GM19372 (cell line): ENCODE results near the gene PGP.
A peak's percentile ranks its signal among the peaks of the same experiment; 100 is the strongest.

ENCODE experiments used
- ATAC-seq: cut with Tn5 transposase; IDR thresholded peaks from one replicate; pipeline ENCODE4 v1.9.1; 2021; ENCODE audit warnings: mild to moderate bottlenecking, low read depth, moderate library complexity; ENCODE audit not compliant: unreplicated experiment

Gene PGP

DNA sequence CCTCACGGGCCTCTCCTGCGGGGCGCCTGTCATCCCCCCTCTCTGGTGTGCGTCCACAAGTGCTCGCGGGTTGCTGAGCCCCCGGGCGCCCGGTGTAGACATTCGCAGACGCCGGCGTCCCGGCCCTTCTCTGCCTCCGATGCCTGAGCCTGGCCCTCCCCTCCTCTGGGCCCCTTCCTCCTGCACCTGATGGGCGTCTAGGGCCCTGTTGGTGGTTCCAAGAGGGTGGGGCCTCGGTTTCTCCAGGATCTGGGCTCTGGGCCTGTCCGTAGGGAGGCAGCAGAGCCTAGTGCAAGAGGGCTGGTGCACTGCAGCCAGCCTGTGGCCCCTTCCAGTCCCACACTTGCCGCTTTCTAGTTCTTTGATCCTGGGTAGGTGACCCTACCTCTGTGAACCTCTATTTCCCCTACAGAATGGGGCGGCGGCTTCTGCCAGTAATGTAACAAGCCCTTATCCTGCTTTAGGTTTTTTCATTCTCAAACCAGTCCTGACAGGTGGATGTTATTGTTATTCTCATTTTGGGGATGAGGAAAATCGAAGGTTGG is 9.4 kb upstream of the PGP start:
- ATAC-seq, result peak; percentile 16

DNA sequence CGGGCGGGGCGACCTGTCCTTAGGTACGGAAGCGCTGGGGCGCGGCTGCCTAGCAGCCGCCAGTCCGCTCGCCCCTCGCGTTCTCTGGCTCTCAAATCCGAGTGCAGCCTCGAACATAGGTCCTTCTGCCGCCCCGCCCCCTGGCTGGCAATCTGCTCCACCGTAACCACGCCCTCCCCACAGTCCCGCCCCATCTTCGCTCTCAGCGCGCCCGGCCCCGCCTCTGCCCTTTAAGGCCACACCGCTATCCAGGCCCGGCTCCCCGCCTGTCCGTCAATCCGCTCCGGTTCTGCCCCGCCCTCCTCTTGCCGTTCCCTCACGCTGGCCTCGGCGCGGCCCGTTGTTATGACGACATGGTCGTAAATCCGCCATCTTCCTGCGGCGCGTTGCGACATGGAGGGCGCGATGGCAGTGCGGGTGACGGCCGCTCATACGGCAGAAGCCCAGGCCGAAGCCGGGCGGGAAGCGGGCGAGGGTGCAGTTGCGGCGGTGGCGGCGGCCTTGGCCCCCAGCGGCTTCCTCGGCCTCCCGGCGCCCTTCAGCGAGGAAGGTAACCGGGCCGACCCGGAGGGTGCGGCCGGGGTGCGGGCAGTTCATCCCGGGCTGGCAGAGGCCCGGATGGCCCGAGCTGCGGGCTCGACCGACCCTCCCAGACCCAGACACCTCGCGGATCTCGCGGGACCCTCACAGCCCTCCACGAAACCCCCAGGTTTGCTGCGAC is 8.7 kb upstream of the PGP start, which contains the start of gene E4F1:
Gene E4F1, plus strand, starts transcription at position 371 of the 721 bp plus-strand sequence. Its CDS starts 23 bp downstream, at position 394.
- peak; percentile 94 for ATAC-seq

DNA sequence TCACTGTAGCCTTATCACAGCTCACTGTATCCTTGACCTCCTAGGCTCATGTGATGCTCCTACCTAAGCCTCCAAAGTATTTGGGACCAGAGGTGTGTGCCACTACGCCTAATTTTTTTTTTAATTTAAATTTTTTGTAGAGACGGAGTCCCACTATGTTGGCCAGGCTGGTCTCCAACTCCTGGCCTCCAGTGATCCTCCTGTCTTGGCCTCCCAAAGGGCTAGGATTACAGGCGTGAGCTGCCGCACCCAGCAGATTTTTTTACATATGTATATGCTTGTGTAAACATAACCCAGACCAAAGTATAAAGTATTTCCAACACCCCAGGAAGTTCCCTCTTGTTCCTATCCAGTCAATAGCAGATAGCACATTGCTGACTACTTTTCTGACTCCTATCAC is 1.7 kb upstream of the PGP start:
- no peak for ATAC-seq

DNA sequence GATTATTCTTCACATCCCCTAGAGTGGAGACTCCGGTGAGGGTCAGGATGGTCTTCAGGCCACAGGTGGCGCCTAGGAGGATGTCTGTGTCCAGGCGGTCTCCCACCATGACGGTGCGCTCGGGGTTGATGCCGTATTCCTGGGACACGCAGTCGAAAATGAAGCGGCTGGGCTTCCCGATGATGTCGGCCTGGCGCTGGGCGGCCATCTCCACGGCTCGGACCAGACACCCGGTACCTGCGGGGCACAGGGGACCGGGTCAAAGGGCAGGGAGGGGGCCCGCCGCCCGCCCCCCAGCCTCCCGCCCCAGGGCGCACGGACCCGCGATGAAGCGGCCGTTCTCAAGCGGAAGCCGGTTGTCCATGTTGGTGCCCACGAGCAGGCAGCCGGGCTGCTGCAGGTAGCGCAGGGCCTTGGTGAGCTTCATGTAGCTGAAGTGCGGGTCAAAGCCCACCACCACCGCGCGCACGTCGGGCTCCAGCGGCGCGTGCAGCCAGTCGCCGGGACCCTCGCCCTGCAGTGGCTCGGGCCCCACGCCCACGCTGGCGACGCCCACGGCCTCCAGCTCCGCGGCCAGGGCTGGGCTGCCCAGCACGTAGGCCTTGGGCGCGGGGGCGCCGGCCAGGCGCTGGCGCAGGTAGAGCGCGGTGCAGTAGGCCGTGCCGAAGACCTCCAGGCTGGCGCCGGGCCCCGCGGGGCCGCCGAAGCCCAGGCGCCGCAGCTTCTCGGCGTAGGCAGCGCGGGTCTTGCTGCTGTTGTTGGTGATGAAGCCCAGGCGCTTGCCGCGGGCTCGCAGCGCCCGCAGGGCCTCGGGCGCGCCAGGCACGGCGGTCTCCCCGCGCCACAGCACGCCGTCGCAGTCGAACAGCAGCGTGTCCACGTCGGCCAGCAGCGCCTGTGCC is 572 bp downstream of the PGP start:
- ATAC-seq, result no peak

DNA sequence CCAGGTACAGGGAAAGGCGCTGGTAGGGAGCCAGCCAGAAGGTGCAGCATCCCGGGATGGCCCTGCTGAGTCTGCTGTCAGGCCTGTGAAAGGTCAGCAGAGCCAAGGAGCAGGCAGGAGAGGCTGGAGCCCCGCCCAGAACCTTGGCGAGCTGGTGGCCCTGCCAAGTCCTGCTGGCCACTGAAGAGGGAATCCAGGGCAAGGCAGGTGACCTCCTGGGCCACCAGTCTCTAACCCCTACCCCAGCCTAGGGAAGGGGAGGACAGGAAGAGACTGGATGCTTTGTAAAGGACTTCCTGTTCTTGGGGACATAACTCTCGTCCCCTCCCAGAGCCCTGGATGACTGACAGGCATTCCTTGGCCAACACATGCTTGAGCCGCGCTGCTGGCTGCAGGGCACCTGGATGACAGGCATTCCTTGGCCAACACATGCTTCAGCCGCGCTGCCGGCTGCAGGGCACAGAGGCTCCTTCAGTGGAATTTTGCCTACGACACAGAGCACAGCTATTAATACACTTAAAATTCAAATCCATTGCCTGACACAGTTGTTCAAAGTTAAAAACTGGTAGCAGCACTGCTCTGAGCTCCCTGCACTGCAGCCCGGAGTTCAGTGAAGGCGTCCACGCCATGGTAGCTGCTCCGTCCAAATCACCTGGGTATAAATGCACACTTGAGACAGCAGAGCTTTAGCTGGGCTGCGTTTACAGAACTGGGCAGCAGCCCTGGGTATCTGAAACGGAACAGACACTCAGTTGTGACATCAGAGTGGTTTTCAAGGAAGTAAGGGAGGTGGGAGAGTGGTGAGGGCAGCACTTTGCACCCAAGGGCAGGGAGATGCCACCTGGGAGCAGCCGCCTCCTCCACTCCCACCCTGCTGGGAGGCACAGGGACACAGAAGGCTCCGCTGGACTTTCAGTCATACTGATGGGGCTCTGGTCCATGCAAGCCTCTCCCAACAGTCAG is 2.0 kb downstream of the PGP start:
- ATAC-seq, result no peak

DNA sequence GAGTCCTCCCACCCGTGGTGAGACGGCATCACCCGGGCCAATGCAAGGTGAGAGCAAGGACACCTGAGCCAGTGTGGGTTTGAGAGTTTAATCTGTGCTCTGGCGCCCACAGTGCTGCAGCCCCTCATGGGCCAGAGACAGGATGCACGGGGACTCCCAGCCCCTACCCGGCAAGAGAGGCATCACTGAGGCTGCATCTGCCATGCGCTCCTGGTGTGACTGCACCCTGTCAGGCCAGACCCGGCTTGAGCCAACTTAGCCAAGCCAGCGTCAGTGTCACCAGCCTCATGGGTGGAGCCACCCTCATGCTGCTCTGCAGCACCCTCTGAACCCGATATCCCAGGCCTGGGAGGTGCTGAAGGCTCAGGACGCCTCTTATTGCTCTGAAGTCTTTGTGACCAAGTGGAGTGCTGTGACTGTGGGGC is 2.7 kb downstream of the PGP start:
- no peak for ATAC-seq

DNA sequence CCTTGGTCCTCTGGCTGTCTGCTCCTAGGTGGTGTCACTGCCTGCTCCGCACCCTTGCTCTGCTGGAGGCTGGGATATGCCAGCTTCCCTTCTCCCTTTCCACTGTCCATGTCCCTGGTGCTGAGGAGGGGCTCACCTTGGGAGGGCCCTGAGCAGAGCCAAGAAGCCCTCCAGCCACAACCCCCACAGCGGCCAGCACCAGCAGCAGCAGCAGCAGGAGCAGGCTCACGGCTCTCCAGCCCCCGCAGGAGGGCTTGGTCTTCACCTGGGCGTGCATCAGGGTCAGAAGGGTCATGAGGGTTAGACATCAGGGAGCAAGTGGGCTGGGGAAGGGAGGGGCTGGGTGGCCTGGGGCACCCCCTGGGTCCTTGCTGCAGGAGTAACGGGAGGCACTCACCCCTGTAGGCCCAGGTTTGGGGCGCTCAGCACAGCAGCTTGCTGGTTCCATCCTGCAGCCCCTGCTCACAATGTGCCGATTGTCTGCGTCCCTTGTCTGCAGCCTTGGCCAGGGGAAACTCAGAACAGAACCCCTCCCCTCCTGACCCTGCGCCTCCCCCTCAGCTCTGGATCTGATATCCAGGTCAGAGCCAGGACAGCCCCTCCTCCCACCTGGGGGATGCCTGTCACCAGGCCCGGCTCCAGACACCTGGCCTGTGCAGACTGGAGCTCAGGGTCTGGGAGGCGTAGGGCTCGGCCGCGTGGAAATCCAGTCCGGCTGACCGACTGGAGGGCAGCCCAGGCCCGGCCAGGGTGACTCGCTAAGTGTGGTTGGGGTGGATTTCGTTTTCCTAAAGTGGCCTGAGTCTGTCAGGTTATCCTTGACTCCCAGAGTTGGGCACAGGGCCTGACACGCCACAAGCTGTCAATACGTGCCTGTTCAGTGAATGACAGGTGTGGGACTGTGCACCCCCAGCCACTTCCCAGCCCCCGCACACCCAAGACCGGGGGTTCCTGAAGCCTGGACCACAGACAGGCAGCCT is 4.0 kb downstream of the PGP start, which contains the start of gene BRICD5:
Gene BRICD5, minus strand, starts transcription at position 478 of the 980 bp plus-strand sequence. Its CDS starts 30 bp downstream, at position 448.
- ATAC-seq, result no peak

DNA sequence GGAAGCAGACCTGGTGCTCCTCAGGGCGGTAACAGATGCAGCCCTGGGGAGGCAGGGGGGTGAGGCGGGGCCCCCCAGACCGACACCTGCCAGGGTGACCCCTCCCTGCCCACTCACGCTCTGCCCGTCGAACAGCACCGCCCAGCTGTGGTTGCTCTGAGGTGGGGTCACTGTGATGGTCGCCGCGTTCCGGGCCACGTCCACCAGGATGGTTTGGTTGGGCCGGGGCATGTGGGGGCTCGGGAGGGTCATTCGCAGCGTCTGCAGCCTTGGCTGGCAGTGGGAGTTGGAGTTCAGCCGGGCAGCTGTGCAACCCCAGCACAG is 4.7 kb downstream of the PGP start:
- ATAC-seq, result no peak

DNA sequence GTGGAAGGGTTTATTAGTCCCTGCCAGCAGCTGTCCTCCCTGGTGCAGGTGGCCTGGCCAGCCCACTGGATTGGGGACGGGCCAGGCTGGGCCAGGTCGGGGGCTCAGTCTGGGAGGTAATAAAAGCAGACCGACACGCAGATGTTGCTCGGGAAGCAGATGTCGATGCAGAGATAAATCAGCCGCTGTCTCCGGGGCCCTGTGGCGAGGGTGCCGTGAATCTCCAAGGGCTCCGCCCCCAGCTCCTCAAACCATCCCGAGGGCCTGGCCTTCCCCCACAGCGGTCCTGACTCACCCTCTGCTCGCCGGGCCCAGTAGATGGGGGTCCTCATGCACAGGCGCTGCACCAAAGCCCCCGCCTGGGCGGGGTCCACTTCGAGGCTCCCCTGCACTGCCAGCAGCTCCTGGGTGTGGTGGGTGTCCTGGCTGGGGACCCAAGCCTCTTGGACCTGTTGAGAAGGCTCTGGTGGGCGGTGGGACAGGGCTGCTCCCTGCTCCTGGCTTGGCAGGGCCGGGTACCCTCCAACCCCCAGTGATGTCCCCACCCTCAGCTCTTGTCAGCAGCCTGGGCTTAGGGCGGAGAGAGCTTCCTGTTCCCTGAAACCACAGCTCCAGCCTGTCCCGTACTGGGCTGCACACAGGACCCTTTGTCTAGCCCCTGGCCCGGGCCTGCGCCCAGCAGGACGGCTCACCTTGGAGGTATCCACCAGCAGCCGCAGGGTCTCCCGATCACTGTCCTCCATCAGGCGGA is 5.2 kb downstream of the PGP start:
- ATAC-seq, result no peak

DNA sequence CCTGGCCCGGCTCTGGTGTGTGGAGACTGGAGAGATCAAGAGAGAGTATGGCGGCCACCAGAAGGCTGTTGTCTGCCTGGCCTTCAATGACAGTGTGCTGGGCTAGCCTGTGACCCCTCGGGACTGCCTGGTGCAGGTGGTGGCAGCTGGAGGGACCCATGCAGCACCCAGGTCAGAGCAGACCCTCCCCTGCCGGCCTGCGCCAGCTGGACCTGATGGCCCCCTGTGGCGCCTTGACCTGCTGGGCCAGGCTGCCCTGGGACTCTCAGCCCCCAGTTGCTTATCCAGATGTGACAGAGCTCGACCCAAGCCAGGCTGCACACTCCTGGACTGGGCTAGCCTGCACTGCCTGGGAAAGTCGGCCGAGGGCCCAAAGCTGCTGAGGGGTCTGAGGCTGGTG is 5.9 kb downstream of the PGP start:
- ATAC-seq, result no peak

DNA sequence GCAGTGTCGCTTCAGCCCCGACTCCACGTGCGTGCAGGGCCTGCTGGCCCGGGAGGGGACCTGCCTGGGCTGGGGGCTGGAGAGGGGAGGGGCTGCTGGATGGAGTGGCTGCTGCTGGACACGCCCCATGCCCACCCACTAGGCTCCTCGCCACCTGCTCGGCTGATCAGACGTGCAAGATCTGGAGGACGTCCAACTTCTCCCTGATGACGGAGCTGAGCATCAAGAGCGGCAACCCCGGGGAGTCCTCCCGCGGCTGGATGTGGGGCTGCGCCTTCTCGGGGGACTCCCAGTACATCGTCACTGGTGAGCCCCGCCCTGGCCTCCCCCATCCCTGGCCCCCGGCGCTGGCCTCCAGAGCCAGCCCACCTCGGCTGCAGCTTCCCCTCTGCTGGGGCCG is 6.3 kb downstream of the PGP start:
- ATAC-seq, result no peak

DNA sequence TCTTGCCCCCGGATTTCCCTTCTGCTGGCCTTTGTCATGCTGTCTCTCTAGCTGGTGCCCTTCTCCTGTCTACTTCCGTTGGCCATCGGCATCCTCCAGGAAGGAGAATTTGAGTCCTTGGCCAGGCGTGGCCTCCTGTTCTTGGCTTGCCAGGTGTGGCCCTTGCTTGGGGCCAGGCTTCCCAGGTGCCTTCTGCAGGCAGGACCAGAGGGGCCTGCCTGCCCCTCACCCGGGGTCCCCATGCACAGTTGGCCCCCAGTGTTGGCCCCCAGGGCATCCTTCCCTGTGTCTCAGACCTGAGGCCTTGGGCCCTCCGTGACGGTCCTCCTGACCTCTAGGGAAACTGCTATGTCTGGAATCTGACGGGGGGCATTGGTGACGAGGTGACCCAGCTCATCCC is 6.8 kb downstream of the PGP start:
- no peak for ATAC-seq

DNA sequence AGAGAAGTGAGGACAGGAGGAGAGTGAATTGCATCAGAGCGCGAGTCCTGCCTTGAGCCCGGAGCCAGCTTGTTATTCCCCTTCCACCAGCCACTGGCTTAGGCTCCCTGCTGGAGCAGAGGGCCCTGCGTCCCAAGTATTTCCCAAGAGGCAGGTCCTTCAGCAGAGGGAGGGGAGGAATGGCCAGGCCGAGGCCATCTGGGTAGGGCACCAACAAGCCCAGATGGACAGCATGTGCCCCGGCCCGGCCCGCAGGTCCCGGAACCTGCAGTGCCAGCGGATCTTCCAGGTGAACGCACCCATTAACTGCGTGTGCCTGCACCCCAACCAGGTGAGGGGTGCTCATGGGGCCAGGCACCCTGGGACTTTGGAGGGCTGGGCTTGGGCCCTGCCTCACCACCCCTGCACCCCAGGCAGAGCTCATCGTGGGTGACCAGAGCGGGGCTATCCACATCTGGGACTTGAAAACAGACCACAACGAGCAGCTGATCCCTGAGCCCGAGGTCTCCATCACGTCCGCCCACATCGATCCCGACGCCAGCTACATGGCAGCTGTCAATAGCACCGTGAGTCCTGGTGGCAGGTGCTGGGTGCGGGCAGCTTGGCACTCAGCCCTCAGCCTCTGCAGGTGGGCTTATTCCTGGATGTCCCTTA is 7.7 kb downstream of the PGP start:
- ATAC-seq, result no peak

DNA sequence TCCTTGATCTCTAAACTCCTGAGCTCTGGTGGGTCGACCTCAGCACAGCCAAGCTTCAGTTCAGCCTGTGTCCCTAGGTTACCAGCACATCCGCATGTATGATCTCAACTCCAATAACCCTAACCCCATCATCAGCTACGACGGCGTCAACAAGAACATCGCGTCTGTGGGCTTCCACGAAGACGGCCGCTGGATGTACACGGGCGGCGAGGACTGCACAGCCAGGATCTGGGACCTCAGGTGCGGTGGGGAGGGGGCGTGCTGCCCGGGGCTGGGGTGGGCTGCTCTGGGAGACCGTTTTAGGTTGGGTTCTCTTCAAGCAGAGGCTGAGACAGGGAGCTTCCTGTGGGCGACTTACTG is 8.2 kb downstream of the PGP start:
- ATAC-seq, result no peak

DNA sequence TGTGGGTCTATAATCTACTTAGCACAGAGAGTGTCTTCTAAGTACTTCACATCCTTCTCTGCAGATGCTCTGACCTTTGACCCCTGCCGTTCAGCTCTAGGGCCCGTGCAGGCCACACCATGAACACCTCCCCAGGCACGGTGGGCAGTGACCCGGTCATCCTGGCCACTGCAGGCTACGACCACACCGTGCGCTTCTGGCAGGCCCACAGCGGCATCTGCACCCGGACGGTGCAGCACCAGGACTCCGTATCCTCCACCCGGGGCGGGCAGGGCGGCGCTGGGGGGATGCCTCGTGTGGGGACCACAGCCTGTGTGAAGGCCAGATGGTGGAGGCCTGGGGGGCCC is 8.7 kb downstream of the PGP start:
- ATAC-seq, result peak; percentile 6

DNA sequence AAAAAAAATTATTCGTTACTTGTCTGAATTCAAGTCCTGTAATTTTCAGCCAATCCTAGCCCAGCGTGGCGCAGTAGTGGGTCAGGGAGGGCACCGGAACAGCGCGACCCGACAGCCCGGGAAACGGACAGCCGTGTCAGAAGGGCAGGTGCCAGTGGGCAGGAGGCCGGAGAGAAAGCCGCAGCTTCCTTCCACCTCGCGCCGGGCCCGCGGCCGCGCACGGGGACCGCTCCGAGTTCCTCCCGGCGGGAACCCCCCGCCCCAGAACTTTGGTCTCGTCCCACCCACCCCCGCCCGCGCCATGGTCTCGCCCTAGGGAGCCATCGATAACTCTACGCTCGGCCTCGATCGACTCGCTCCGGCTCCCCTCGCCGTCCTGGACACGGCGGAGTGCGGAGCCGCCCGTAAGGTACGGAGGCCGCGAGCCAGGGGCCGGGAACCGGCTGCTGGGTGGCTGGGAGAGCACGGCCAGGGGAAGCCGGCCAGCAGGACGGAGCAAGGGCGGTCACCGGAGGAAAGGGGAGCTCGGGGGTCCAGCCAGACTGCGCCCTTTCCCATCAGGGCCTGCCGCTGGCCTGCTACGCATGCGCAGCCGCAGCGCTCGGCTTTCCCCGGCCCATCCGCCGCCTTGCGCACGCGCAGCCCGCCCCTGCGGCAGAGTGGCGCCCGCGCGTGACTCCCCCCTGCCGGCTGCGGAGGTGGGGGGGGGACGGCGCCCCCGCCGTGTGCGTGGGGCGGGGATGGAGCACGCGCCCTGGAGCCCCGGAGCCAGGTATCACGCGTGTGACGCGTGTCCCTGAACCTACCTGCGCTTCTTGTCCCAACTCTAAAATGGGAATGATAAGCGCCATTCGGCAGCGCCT is 9.3 kb downstream of the PGP start, which contains the start of gene MLST8:
Gene MLST8, plus strand, starts transcription at position 351 of the 863 bp plus-strand sequence. CDS start 632 bp downstream, outside the sequence.
- ATAC-seq, result peak; percentile 82
